ENCODE results near the gene KCNJ16.

- TF ChIP-seq YY1 (IDR thresholded peaks at IDR 0.05; ENCODE audit: insufficient read depth, insufficient read length) (no peak), ZNF274 (IDR thresholded peaks at IDR 0.05; ENCODE audit: low read depth, low read length) (no peak), SUZ12 (IDR thresholded peaks at IDR 0.05; ENCODE audit: extremely low read depth, insufficient read depth, insufficient read length) (no peak)
These were observed 23.0 kb downstream of the KCNJ16 start for GRCh38 chr17:70098030-70098429.

Data from NT2/D1 (cell line).